ENCODE data around the gene IL9.

Gene IL9

GRCh38 chr5:135891791-135892190, 3.9 kb downstream of the IL9 start:
- DNase-seq (ENCODE audit: low read depth in 2 of 2, low spot score in 1 of 2): no peak

GRCh38 chr5:135891268-135891667, 4.4 kb downstream of the IL9 start:
- no peak for DNase-seq (ENCODE audit: low read depth in 2 of 2, low spot score in 1 of 2)

DNA sequence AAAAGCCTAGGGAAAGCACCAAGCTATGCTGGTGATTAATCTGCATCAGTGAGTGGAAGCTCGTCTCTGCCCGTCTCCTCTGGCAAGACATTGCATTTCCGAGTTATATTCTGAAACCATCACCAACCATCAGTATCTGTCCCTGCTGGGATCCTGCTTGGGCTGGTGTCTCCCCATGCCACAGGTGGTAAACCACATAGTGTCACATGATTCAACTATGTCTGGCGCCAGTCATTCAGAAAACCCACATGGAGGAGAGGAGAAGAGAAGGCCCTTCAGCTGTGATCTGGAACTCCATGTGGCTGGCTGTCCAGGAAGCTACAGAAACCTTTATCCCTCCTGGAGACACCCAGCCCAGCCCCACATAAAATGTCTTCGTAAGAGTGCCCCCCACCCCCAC, 4.8 kb downstream of the IL9 start:
- no peak for DNase-seq (ENCODE audit: low read depth in 2 of 2, low spot score in 1 of 2)

- DNase-seq (ENCODE audit: low read depth in 2 of 2, low spot score in 1 of 2): no peak
Observed at GRCh38 chr5:135890296-135890695, 5.3 kb downstream of the IL9 start.

DNA sequence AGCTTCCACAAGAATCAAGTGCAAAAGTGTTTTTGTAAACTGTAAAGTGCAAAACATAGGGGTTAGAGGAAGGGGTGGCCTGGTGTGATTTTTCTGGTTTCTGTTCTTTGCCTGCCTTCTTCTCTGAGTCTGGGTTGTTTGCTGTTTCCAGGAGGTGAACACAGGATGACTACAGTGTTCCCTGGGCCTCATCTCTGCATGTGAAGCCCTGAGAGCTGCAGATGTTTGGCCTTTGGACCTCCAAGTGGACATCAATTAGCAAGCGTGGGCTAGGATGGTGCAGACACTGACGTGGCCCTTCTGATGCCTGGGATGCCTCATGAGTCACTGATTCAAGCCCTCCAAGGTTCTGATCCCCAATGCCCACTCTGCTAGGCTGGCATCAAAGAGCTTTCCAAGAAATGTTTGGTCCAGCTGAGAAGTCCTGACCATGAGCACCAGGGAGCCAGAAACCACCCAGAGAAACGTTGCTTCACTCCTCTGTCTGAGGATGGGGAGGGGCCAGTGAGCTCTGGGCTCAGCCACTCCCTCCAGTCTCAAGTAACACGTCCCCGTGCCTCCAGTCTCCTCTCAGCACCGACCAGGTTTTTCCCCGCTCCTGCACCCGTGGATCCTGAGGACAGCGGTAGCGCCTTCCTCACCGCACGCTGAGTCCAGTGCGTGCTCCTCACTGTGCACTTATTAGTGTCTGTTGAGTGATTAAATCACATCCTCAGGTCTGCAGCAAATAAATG, 7.6 kb downstream of the IL9 start:
- DNase-seq (ENCODE audit: low read depth in 2 of 2, low spot score in 1 of 2): no peak

GRCh38 chr5:135887447-135887864, 8.2 kb downstream of the IL9 start:
- DNase-seq (ENCODE audit: low read depth in 2 of 2, low spot score in 1 of 2): peak; percentile 15 to 29

DNA sequence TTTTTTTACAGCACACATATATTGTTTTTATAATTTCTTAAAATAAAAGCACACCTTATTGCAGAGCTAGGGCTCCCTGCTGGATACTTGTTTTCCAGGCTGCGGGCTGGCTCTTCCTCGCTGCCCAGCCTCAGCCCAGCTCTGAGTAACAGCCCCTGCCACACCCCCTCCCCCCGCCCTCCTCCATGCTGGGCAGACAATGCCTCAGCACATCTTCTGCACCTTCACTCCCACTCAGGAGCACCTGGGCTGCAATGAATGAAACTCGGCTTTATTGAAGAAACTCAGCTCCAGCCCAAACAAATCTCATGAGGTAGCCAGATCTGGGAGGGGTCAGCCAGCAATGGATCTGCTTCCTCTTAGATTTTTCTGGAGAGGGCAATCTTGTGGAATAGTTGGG, 9.5 kb downstream of the IL9 start:
- no peak for DNase-seq (ENCODE audit: low read depth in 2 of 2, low spot score in 1 of 2)

- no peak for DNase-seq (ENCODE audit: low read depth in 2 of 2, low spot score in 1 of 2)
Observed at GRCh38 chr5:135885031-135885430, 10.6 kb downstream of the IL9 start.

DNA sequence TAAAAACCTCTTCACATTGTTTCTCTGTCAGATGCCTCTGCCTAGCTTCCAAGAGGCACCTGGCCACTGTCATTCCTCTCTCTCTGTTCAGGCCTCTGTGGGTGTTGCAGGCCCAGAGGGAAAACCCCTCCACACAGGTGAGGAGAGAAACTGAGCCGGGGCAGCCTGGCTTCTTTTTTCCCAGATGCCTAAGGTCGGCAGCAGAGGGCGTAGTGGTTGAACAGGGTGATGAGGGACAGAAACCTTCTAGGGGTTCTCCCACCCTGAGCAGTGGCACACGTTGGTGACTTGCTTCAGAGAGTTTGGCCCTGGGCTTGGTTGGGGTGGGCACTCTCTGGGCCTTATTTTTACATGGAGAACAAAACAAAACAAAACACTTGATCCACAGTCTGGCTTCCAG, 12.2 kb downstream of the IL9 start:
- DNase-seq (ENCODE audit: low read depth in 2 of 2, low spot score in 1 of 2): no peak

GRCh38 chr5:135883026-135883425, 12.6 kb downstream of the IL9 start:
- no peak for DNase-seq (ENCODE audit: low read depth in 2 of 2, low spot score in 1 of 2)

DNA sequence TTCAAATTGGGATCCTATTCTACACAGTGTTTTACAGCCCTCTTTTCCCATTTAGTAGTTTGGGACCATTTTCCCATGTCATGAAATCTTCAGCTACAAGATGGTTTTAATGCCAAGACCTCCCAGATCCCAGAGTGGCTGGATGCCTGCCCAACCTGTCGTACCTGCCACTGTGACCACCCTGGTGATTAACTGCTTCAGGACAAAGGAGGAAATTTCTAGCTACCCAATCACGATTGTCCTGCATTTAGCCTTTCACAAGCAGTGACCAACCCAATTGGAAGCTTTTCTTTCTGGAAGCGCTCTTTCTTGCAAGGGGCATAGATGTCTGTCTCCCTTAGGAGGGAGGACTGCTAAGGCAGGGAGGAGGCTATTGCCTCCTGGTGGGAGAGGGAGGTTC, 13.8 kb downstream of the IL9 start:
- no peak for DNase-seq (ENCODE audit: low read depth in 2 of 2, low spot score in 1 of 2)

DNA sequence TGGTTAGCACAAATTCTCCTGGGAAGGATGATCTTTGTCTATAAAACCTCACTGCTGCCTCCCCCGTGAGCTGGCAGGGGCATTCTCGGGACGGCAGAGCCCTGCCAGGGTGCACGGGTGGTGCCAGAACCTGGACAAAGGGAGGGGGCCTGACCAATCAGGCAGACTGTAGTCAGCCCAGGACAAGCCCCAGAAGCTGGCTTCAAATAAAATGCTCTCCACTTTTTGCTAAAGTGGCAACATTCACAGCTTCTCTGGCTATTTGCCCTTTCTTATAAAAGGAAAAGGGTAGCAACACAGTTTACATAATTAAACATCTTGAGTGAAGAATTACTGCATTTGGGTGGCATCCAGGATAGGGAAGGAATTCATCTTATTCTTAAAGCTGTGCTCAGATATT, 14.4 kb downstream of the IL9 start:
- no peak for DNase-seq (ENCODE audit: low read depth in 2 of 2, low spot score in 1 of 2)

GRCh38 chr5:135880801-135881200, 14.8 kb downstream of the IL9 start:
- DNase-seq (ENCODE audit: low read depth in 2 of 2, low spot score in 1 of 2): no peak

- no peak for DNase-seq (ENCODE audit: low read depth in 2 of 2, low spot score in 1 of 2)
Observed at GRCh38 chr5:135880278-135880677, 15.4 kb downstream of the IL9 start.

- no peak for DNase-seq (ENCODE audit: low read depth in 2 of 2, low spot score in 1 of 2)
Observed at GRCh38 chr5:135879591-135879990, 16.1 kb downstream of the IL9 start.

DNA sequence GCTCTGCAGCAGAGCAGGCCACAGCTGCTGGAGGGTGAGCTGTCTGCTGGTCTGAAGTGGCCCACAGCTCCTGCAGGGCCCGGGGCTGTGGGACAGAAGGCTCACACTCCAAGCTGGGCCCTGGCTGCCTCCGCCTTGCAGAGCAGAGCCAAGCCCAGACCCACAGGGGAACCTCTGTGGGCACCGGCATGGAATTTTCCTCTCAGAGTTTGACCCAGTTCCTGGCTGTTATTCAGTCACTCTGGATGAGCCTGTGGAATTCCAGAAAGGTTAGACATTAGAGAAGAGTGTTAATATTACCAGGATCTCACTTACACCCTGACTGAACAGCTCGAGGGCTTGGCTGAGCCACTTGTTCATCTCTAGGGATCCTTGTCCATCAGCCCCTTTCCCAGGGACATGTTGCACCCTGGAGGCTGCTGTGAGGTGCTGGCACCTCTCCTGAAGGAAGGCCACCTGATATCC, 17.5 kb downstream of the IL9 start:
- DNase-seq (ENCODE audit: low read depth in 2 of 2, low spot score in 1 of 2): no peak

DNA sequence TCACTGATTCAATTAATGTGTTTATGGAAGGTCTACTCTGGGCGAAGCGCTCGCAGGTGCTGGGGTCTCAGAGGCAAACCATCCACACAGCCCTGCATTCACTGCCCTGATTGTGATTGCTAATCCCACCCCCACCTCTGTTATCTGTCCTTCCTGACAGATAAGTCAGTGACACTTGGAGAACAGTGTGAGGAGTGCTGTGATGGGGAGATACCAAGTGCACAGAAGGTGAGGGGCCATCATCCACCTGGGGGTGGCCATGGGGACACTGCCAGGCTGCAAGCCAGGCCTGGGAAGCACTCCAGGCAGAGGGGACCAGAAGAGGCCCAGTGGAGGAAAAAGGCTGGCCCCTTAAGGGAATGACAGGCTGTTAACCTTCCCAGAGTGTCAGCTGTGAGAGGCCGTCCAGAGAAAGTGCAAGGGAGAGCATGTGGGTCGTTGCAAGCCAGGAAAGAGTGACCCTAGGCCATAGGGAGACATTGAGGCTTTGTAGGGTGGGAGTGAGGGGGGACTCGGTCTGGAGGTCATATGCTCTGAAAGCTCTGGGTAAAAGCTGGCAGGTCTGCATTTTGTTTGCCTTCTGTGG, 18.0 kb downstream of the IL9 start:
- DNase-seq (ENCODE audit: low read depth in 2 of 2, low spot score in 1 of 2): no peak

DNA sequence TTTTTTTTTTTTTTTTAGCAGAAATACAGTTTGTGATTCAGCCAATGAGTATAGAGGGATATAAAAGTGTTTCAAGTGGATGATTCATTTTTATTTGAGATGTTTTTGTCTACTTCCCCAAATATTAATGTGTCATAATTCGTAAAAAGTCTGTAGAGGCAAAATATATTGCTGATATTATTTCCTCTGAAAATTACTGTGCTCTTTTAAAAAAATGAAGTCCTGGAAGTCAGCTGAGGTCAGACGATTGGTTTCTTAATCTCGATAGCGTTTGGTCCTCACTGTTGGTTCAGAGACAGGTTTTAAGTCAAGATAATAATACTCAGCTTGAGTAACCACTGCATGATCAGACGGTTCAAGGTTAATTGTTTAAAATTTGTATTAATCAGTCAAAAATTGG, 19.5 kb downstream of the IL9 start:
- DNase-seq (ENCODE audit: low read depth in 2 of 2, low spot score in 1 of 2): no peak

GRCh38 chr5:135875567-135875966, 20.1 kb downstream of the IL9 start:
- no peak for DNase-seq (ENCODE audit: low read depth in 2 of 2, low spot score in 1 of 2)

- no peak for DNase-seq (ENCODE audit: low read depth in 2 of 2, low spot score in 1 of 2)
Observed at GRCh38 chr5:135874461-135874860, 21.2 kb downstream of the IL9 start.

GRCh38 chr5:135873831-135874230, 21.8 kb downstream of the IL9 start:
- DNase-seq (ENCODE audit: low read depth in 2 of 2, low spot score in 1 of 2): no peak

DNA sequence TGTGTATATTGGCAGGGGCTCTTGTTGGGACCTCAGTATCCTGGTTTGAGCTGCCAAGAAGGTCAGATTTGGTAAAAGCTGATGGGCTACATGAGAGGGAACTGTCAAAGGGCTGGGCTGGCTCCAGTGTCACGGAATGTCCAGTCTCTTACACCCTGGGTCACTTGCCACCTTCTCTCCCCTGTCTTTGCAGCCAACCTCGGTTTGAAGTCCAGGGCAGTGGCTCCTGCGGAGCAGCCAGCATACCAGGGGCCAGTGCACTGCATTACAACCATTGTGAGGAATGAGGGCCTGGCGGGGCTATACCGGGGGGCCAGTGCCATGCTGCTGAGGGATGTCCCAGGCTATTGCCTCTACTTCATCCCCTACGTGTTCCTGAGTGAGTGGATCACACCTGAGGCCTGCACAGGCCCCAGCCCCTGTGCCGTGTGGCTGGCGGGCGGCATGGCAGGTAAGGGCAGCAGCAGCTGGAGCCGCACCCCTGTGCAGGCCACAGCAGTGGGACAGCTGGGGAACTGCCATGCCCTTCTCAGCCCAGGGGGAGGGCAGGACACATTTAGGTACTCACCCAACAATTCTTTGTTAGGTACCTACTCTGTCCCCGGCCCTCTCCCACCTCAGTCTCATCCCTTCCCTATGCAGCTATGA, 24.2 kb downstream of the IL9 start:
- no peak for DNase-seq (ENCODE audit: low read depth in 2 of 2, low spot score in 1 of 2)

GRCh38 chr5:135869935-135870334, 25.7 kb downstream of the IL9 start:
- DNase-seq (ENCODE audit: low read depth in 2 of 2, low spot score in 1 of 2): no peak

All from stimulated activated CD8-positive, alpha-beta memory T cell treated with anti-CD3 and anti-CD28 coated beads, Interleukin-4, amount 100 ng/mL, for 1 hour (primary cell).